SH-SY5Y (cell line): ENCODE results near the gene SHTN1.

Experiments
- GATA2 ChIP-seq: IDR thresholded peaks from 2 replicates; pipeline ENCODE4 v1.6.1; 2011; ENCODE audit warnings: mild to moderate bottlenecking, low read depth, low read length
- GATA3 ChIP-seq: IDR thresholded peaks from 2 replicates; pipeline ENCODE4 v1.6.1; 2011; ENCODE audit warnings: low read depth, mild to moderate bottlenecking, low read length, moderate library complexity

GRCh38 chr10:116978901-116979300, 26.1 kb downstream of the SHTN1 start:
- TF ChIP-seq GATA2 = no peak
- no peak for TF ChIP-seq GATA3
